ENCODE measurements around the gene PSMB2. TPM values are rescaled to one million over a fixed set of nuclear protein-coding genes. Genes with fewer than 3 reads are reported as not detected.

PSMB2 gene
- total and polyA plus RNA-seq, 9 donors, result 19.8 to 63.9 (median 60.2) TPM

Other genes starting within 250 kb of the PSMB2 start
- 28.9 TPM for gene KIAA0319L, start 84.1 kb downstream of the PSMB2 start, total RNA-seq
- 10 to 100 TPM; 26.7 to 45.9 (median 35.2) TPM for gene KIAA0319L, start 84.1 kb downstream of the PSMB2 start, polyA plus RNA-seq (ENCODE audit: insufficient read depth in 1 of 8, insufficient read length in 8 of 8, low replicate concordance in 1 of 8)
- 9.9 TPM for gene NCDN, start 83.7 kb downstream of the PSMB2 start, total RNA-seq
- gene NCDN, start 83.7 kb downstream of the PSMB2 start, polyA plus RNA-seq (ENCODE audit: insufficient read depth in 1 of 8, insufficient read length in 8 of 8, low replicate concordance in 1 of 8), result 10 to 100 TPM; 15.2 to 20.0 (median 16.3) TPM
- gene TFAP2E, start 68.2 kb downstream of the PSMB2 start, total RNA-seq, result 0.40 TPM
- under 1 TPM; 0.37 to 0.94 (median 0.80) TPM for gene TFAP2E, start 68.2 kb downstream of the PSMB2 start, polyA plus RNA-seq (ENCODE audit: insufficient read depth in 1 of 8, insufficient read length in 8 of 8, low replicate concordance in 1 of 8)
- gene C1orf216, start 77.4 kb upstream of the PSMB2 start, total RNA-seq, result 9.9 TPM
- gene C1orf216, start 77.4 kb upstream of the PSMB2 start, polyA plus RNA-seq (ENCODE audit: insufficient read depth in 1 of 8, insufficient read length in 8 of 8, low replicate concordance in 1 of 8), result 10 to 100 TPM in 7 of 8 donors, 1 to 10 TPM in 1; 9.3 to 17.4 (median 12.3) TPM
- 5.6 TPM for gene CLSPN, start 128.5 kb upstream of the PSMB2 start, total RNA-seq
- gene CLSPN, start 128.5 kb upstream of the PSMB2 start, polyA plus RNA-seq (ENCODE audit: insufficient read depth in 1 of 8, insufficient read length in 8 of 8, low replicate concordance in 1 of 8), result 10 to 100 TPM in 1 of 8 donors, 1 to 10 TPM in 7; 5.2 to 10.0 (median 7.9) TPM
- gene AGO4, start 166.5 kb upstream of the PSMB2 start, total RNA-seq, result 11.3 TPM
- 10 to 100 TPM in 7 of 8 donors, 1 to 10 TPM in 1; 9.6 to 14.3 (median 12.0) TPM for gene AGO4, start 166.5 kb upstream of the PSMB2 start, polyA plus RNA-seq (ENCODE audit: insufficient read depth in 1 of 8, insufficient read length in 8 of 8, low replicate concordance in 1 of 8)
- 7.0 TPM for gene AGO1, start 241.7 kb upstream of the PSMB2 start, total RNA-seq
- gene AGO1, start 241.7 kb upstream of the PSMB2 start, polyA plus RNA-seq (ENCODE audit: insufficient read depth in 1 of 8, insufficient read length in 8 of 8, low replicate concordance in 1 of 8), result 10 to 100 TPM in 3 of 8 donors, 1 to 10 TPM in 5; 7.0 to 11.9 (median 9.1) TPM